SK-N-SH (cell line): ENCODE data around the gene ADCY9.

Experiments used
- CHD2 ChIP-seq: fragments of 150-350 bp; IDR thresholded peaks from 2 replicates; pipeline ENCODE4 v1.6.1; 2018; ENCODE audit warnings: low read length; ENCODE audit not compliant: partially characterized antibody
- EP300 ChIP-seq, 2 experiments: IDR thresholded peaks; 2 replicates each; pipeline versions ENCODE4 v1.4.0 to v1.6.1; 2012; ENCODE audit warnings: borderline replicate concordance in 1 of 2, low read depth in 1 of 2, low read length in 1 of 2
- EZH2phosphoT487 ChIP-seq: fragments of 200-600 bp; sonication (generic); IDR thresholded peaks from 2 replicates; pipeline ENCODE4 v1.6.1; 2017; ENCODE audit warnings: low read depth, mixed run types, mild to moderate bottlenecking, antibody characterized with exemption, moderate library complexity, borderline replicate concordance
- NFIC ChIP-seq: IDR thresholded peaks from 2 replicates; pipeline ENCODE4 v1.4.0; 2012; ENCODE audit warnings: borderline replicate concordance
- NRF1 ChIP-seq: IDR thresholded peaks from 2 replicates; pipeline ENCODE4 v1.6.1; 2012; ENCODE audit warnings: low read depth, mild to moderate bottlenecking, low read length
- POLR2AphosphoS5 ChIP-seq: IDR thresholded peaks from 2 replicates; pipeline ENCODE4 v1.6.1; 2012; ENCODE audit warnings: low read depth, low read length
- RFX5 ChIP-seq: IDR thresholded peaks from 2 replicates; pipeline ENCODE4 v1.6.1; 2012; ENCODE audit warnings: mild to moderate bottlenecking, improper control_type of control experiment, low read length
- SIN3A ChIP-seq: IDR thresholded peaks from 2 replicates; pipeline ENCODE4 v1.6.1; 2012; ENCODE audit warnings: low read depth, mild to moderate bottlenecking, low read length, moderate library complexity, borderline replicate concordance
- TCF12 ChIP-seq: IDR thresholded peaks from 2 replicates; pipeline ENCODE4 v1.4.0; 2012
- YY1 ChIP-seq: IDR thresholded peaks from 2 replicates; pipeline ENCODE4 v1.4.0; 2012; ENCODE audit warnings: low read depth, mild to moderate bottlenecking
- TF ChIP-seq, protein P1 (sequence below): fragments of 200-600 bp; sonication (generic); IDR thresholded peaks from 2 replicates; pipeline ENCODE4 v1.6.1; 2017; ENCODE audit warnings: antibody characterized with exemption, mild to moderate bottlenecking, moderate library complexity

DNA sequence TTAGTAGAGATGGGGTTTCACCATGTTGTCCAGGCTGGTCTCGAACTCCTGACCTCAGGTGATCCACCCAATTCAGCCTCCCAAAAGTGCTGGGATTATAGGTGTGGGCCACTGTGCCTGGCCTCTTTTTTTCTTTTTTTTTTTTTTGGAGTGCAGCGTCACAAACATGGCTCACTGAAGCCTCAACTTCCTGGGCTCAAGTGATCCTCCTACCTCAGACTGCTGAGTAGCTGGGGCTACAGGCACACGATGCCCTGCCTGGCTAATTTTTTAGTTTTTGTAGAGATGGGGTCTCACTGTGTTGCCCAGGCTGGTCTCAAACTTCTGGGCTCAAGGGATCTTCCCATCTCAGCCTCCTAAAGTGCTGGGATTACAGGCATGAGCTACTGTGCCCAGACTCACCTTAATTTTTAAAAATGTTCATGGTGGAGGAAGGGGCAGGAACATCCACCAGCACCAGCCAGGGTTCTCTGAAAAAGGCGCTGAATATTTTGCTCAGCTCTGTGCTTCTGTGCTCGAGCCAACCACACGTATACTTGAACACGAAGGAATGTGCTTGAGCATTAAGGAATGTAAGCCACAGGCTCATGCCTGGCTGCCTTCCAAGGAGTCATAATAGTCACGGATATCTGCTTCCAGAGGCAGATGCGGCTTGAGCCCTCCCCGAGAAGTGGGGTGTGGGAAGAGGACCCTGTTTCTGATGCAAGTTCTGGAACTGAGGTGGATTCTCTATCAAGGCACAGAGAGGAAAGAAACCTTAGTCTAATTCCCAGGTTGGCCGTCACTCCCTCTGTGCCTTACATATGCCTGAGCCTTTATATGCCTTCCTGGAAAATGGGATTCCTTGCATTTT lies 170.3 kb downstream of the ADCY9 start:
- TF ChIP-seq RFX5, result no peak
- TF ChIP-seq, protein P1, sequence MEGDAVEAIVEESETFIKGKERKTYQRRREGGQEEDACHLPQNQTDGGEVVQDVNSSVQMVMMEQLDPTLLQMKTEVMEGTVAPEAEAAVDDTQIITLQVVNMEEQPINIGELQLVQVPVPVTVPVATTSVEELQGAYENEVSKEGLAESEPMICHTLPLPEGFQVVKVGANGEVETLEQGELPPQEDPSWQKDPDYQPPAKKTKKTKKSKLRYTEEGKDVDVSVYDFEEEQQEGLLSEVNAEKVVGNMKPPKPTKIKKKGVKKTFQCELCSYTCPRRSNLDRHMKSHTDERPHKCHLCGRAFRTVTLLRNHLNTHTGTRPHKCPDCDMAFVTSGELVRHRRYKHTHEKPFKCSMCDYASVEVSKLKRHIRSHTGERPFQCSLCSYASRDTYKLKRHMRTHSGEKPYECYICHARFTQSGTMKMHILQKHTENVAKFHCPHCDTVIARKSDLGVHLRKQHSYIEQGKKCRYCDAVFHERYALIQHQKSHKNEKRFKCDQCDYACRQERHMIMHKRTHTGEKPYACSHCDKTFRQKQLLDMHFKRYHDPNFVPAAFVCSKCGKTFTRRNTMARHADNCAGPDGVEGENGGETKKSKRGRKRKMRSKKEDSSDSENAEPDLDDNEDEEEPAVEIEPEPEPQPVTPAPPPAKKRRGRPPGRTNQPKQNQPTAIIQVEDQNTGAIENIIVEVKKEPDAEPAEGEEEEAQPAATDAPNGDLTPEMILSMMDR, result no peak
- TF ChIP-seq NFIC, result peak; percentile 95
- TF ChIP-seq SIN3A, result no peak
- TF ChIP-seq EP300 (IDR thresholded peaks at IDR 0.05; ENCODE audit: borderline replicate concordance in 1 of 2, low read depth in 1 of 2, low read length in 1 of 2), result no peak
- TF ChIP-seq EZH2phosphoT487, result no peak
- no peak for TF ChIP-seq CHD2
- TF ChIP-seq NRF1, result no peak
- peak; percentile 71 for TF ChIP-seq TCF12
- no peak for TF ChIP-seq POLR2AphosphoS5
- TF ChIP-seq YY1, result no peak
